HEK293 (cell line): ENCODE measurements around the gene CYTH3.

ENCODE experiments used
- CTCF ChIP-seq: fragments of 450-650 bp; formaldehyde crosslinking; IDR thresholded peaks from 2 replicates; pipeline ENCODE4 v1.5.1; 2016; ENCODE audit warnings: missing biosample characterization, missing genetic modification characterization
- ELK4 ChIP-seq: IDR thresholded peaks from 2 replicates; pipeline ENCODE4 v1.6.1; 2011; ENCODE audit warnings: mild to moderate bottlenecking, low read depth, low read length, borderline replicate concordance
- HOXA7 ChIP-seq: sonication (generic); formaldehyde crosslinking; IDR thresholded peaks from 2 replicates; pipeline ENCODE4 v1.8.1; 2022; ENCODE audit warnings: missing genetic modification reagents, borderline replicate concordance
- IKZF3 ChIP-seq: fragments of 450-650 bp; IDR thresholded peaks from 2 replicates; pipeline ENCODE4 v1.5.0; 2018; ENCODE audit warnings: missing biosample characterization, mild to moderate bottlenecking, missing genetic modification characterization, moderate library complexity
- ZBTB17 ChIP-seq: fragments of 450-650 bp; formaldehyde crosslinking; IDR thresholded peaks from 2 replicates; pipeline ENCODE4 v1.5.1; 2016; ENCODE audit warnings: missing biosample characterization, missing genetic modification characterization
- ZNF121 ChIP-seq: fragments of 450-650 bp; formaldehyde crosslinking; IDR thresholded peaks from 2 replicates; pipeline ENCODE4 v1.5.1; 2016; ENCODE audit warnings: missing biosample characterization, missing genetic modification characterization
- ZNF24 ChIP-seq: fragments of 450-650 bp; formaldehyde crosslinking; IDR thresholded peaks from 2 replicates; pipeline ENCODE4 v1.5.1; 2016; ENCODE audit warnings: missing biosample characterization, missing genetic modification characterization
- ZNF670 ChIP-seq: fragments of 450-650 bp; formaldehyde crosslinking; IDR thresholded peaks from 2 replicates; pipeline ENCODE4 v1.5.1; 2016; ENCODE audit warnings: missing biosample characterization, missing genetic modification characterization, low read depth

- TF ChIP-seq ZNF24 (tag by site-specific recombination) (no peak), IKZF3 (tag by site-specific recombination) (no peak), ZNF670 (tag by site-specific recombination) (no peak), CTCF (tag by site-specific recombination) (no peak), ZNF121 (no peak), HOXA7 (CRISPR knock-in tag) (no peak), ELK4 (no peak), ZBTB17 (tag by site-specific recombination) (no peak)
These were observed 26.0 kb downstream of the CYTH3 start for GRCh38 chr7:6246251-6246917.
